Measurements from ENCODE around the gene SPATA46. TPM values are rescaled to one million over a fixed set of nuclear protein-coding genes. Genes with fewer than 3 reads are reported as not detected.

SPATA46 gene

Small RNA genes lying within 50 kb of the gene (small RNA-seq; reads per million reads assigned to genes)
- gene MIR556 (not detected), gene RNA5SP61 (not detected)

All from skeletal muscle satellite cell (primary cell).